HL-60/S4 (cell line): ENCODE data around the gene CFAP251.

Experiments
- in situ Hi-C: fragments of 300-500 bp; cut with MboI; formaldehyde crosslinking; loops from 2 replicates; pipeline ENCODE4 v1.14.3; 2022; ENCODE audit warnings: low sequenced_read_pairs

Gene CFAP251

DNA sequence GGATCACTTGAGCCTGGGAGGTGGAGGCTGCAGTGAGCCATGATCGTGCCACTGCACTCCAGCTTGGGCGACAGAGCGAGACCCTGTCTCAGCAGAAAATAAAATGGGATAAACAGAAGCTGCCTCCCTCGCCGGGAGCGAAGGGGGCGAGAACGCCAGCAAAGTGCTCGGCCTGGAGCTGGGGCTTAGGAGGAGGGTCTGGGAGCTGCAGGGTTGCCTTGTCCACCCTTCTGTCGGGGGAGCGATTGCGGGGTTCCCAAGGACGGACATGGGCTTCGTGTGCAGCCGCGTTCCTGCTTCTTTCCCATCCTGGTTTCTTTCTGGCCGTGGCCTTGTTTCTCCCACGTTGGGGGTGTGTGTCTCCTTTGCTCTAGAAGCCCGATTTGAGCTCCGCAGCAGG, 132.3 kb downstream of the CFAP251 start:
- in situ Hi-C loops: no loop called here

DNA sequence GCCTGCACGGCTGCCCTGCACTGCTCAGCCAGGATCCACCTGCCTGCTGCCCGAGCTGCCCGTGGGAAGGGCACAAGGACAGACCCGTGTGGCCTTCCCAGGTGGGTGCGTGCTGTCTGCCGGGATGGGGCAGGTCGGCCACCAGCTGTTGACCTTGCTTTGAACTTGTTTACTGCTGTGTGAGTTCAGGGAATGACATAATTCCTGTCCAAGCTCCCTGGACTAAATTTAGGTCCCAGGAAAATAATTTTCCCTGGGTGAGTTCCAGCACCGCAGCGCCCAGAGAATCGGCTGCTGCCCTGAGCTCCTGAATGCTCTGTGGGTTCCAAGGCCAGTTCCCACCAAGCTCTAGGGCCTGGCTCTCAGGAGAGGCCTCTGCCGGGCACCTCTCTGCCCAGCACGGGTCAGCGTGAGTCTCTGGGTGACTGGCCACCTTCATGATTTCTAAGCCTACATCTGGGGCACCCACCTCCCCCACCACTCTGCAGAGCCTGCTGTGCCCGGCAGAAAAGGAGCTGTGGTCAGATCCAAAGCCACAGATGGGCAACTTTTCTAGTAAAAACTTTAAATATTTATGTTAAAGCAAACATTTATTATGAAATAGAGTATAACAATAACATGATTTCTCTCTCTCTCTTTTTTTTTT, 133.0 kb downstream of the CFAP251 start:
- in situ Hi-C loops: no loop called here

DNA sequence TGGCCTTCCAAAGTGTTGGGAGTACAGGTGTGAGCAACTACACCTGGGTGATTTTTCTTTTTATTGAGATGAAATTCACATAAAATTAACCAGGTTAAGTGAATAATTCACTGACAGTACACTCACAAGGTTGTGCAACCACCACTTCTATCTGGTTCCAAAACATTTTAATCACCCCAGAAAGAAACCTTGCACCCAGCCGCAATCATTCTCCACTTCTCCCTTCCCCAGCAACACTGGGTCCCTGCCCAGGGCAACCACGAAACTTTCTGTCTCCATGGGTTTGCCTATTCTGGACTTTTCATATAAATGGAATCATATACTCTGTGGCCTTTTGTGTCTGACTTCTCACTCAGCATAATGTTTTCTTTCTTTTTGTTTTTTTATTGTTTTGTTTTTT, 133.9 kb downstream of the CFAP251 start:
- in situ Hi-C loops: no loop called here
